ENCODE data around the gene ENTPD7.
"Not testable (repeated sequence)": the region's sequence is repeated elsewhere in the genome, so short reads cannot be mapped to it uniquely, and the experiment has no call there.

The ENTPD7 gene

DNA sequence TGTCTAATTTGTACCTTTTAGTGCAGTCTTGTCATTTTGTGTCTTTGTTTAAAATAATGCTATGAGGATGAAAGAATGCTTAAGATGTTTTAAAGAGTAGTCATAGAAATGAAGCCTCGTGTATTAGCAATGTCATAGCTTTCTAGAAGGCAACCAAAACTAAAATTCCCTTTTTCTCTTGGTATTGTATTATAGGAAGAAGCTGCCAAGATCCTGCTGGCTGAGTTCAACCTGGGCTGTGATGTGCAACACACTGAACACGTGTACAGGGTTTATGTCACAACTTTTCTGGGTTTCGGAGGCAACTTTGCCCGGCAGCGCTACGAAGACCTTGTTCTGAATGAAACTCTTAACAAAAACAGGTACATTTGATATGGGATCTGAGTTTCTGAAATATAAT, 36.5 kb downstream of the ENTPD7 start:
- no peak for DNase-seq

DNA sequence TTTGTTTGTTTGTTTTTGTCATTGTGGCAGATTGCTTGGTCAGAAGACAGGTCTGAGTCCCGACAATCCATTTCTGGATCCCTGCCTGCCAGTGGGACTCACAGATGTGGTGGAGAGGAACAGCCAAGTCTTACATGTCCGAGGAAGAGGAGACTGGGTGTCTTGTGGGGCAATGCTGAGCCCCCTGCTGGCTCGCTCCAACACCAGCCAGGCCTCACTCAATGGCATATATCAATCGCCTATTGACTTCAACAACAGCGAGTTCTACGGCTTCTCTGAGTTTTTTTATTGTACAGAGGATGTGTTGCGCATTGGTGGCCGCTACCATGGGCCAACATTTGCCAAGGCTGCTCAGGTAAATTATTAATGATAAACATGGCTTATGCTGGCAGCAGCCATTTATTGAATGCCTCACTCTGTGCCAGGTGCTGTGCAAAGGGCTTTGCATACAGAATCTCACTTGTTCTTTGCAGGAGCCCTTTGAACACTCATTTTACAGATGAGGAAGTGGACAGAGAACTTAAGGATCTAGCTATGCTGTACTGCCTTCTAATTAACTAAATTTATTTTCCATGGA, 39.3 kb downstream of the ENTPD7 start:
- DNase-seq = no peak

DNA sequence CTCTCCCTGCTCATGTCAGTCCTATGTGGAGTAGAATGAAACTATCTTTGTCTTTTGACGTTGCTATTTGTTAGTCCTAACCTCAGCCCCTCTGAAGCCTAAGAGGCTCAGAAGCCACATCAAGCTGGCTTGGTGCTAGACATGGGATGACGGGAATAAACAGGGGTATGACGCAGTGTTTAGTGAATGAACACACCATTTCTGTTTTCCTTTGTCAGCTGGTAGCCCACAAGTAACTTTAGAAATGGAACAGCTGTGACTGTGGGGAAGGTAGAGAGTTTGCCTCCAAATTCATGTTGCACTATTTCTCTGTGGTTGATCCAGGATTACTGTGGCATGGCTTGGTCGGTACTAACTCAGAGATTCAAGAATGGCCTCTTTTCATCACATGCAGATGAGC, 41.3 kb downstream of the ENTPD7 start:
- no peak for DNase-seq

DNA sequence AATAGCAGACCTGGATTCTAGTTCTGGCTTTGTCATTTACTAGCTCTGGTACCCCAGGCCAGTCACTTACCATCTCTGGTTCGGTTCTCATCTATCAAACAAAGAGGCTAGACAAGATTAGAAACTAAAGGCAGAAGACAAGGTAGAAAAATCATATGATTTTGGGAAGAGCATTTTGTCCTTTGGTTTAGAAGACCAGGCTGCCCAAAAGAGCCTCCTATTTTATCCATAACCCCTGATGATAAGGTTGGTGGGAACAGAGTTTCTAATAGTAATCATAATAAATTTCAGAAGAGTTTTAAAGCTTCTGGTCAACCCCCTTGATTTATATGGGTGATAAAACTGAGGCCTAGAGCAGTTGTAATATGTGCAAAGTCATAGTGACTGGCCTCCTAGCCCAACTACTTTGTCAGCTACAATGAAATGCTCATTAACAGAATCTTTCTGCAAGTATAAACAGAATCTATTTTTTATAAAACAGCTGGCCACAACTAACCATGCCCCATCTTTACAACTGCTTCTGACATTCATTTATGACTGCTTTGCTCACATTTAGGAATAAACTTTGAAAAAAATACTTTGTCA, 49.2 kb downstream of the ENTPD7 start:
- DNase-seq = no peak

DNA sequence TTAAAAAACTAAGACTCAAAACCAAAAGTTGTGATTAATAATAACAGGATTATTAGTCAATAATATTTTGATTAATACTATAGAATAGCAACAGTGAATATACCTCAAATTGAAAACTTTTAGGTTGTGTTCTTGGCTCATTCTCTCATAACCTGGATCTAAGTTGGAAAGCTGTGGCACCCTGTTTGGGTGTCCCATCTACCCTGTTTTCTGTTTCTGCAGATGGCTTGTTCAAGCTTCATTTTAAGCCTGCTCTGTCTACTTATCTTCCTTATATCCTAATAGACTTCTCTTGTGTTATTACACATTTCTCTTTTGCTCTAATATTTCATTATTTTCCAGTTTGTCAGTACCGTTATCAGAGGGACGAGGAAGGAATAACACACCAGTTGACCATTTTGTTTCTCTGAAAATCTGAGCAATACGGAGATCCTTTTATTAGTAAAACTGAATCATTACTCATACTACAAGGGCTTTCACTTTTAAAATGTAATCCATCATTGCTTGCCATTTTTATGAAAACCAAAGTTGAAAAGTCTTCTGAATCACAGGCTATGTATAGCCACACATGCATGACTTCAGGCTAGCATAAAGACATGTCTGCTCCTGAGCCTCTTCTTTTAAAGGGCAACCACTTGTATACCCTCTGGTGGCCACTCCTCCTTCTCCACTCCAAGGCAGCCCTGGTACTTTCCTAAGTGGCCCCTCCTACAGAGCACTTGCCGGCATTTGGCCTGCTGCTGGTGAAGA, 50.3 kb downstream of the ENTPD7 start:
- DNase-seq = no peak

DNA sequence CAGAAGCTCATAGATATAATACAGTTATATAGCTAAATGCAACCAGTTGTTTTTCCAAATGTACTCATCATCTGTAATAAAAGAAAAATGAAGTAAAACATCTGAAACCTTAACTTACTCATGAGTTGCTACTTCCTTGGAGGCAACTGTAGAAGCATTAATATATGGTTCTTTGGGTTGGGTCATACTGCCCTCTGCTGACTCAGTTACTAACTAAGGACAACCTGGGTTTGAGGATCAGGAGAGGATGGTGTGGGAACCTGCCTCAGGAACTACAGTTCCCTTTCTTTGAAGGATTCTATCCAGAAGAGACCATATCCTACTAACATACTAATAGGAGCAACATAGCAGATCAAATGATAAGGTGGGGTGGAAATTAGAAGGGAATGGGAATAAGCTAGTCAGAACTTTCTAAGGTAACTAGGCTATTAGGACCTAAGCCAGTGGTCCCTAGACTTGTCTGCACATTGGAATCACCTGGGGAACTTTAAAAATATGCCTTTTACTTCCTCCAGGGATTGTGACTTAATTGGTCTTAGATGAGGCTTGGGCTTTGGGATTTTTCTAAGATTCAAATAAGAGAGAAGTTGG, 51.9 kb downstream of the ENTPD7 start:
- peak; percentile 70 to 76 for DNase-seq

DNA sequence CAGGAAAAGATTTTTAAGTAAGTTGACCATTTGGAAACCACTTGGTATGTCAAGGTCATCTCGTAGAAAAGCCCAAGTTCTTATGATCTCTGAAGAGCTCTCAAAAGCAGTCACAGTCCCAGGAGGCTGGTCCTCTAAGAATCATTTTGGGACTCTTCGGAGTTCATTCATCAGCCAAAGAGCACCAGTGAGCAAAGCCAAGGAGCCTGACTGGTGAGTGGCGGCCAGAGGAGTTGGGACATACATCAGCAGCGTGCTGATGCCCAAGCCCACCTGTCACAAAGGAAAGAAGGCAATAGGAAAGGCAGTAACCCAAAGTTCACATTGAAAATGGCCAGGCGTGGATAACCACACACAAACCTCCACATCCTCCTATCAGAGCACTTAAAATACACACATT, 55.1 kb downstream of the ENTPD7 start:
- no peak for DNase-seq

DNA sequence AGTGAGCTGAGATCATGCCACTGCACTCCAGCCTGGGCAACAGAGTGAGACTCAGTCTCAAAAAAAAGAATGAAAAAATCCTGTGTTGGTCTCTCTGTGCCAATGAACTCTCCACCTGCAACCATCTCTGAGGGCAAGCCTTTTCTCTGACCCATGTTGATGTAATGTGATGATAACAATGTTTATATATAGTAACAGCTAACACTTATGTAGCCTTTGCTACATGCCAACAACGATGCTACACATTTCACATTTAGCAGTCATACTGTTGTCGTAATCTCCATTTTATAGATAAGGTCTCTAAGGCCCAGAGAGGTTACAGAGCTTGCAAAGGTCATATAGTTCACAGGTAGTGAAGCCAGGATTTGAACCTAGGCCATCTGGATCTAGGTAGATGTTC, 61.1 kb downstream of the ENTPD7 start:
- no peak for DNase-seq

DNA sequence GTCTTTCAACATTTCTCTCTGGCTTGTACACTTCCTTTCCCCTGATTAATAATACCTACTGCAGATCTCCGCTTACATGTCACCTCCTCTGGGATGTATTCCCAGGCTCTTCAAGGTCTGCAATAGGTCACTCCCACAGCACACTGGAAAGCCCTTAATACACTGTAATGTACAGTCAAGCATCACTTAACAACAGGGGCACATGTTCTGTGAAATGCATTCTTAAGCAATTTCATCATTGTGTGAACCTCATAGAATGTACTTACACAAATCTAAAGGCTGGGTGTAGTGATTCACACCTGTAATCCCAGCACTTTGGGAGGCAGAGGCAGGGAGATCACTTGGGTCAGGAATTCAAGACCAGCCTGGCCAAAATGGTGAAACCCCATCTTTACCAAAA, 70.7 kb downstream of the ENTPD7 start:
- no peak for DNase-seq

DNA sequence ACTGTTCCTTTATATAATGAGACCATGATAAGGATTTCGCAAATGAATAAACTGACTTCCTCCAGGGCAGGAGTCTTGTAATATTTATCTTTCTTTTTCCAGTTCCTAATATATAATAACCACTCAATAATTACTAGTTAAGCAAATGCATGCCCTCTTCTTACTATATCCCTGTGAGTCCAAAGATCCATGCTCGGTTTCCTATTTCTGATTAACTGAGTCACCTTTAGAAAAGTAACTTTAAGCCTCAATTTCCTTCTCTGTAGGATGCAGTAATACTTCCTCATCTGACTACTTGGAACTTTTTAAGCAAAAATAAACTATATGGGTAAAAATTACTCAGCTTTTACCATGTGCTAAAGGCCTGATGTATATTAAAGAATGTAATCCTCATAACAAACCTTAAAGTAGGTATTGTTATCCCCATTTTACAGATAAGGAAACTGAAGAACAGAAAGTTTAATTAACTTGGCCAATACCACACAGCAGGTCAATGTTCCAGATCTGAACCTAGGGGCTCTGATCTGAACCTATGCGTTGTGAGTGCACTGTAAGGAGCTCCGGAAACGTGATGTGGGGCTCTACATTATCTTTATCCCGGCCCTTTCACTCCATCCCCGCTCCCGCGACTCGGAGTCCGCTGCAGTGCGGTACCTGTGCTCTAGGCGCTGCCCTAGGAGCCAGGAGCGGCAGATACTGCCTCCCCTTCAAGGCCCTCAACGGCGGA, 72.2 kb downstream of the ENTPD7 start:
- DNase-seq = peak; percentile 22 to 52

DNA sequence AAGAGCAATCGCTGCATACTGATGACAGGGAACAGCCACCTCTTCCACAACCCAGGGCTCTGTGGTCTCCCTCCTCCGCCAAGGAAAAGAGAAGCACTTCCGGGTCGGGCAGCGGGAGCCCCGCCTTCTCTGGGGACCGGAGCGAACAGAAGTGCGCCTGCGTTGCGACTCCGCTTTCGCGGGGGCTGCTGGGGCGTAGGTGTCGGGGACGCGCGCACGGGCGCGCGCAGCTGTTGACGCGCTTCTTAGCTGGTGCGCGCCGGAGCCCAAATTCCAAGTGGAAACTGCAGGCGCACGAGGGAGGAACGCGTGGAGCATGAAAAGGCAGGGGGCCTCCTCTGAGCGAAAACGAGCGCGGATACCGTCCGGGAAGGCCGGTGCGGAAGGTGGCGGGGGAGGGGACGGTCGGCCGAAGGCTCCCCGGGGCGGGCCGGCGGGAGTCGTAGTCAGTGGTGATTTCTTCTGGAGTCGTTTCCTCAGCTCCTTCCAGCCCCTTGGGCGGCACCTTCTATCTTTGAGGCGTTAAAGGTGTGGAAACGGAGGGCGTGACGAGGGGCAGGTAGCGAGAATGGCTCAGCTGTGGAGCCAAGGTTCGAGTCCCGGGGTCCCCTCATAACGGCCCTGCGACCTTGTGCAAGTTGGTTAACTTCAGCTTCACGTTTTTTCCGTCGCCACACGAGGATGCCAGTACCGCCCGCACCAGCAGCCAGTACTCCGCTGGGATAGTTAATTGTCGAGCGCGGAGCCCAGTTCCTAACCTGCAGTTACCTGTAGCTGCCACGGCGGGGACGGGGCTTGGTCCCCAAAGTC, 72.9 kb downstream of the ENTPD7 start, which contains the start of the genes COX15 and CUTC:
COX15 (minus strand) TSS at position 95 of the 810 bp plus-strand sequence; CDS start at position 17, 78 bp downstream.
CUTC (plus strand) TSS at position 202 of the 810 bp plus-strand sequence; CDS start at position 317, 115 bp downstream.
- DNase-seq = peak; percentile 89 to 90

DNA sequence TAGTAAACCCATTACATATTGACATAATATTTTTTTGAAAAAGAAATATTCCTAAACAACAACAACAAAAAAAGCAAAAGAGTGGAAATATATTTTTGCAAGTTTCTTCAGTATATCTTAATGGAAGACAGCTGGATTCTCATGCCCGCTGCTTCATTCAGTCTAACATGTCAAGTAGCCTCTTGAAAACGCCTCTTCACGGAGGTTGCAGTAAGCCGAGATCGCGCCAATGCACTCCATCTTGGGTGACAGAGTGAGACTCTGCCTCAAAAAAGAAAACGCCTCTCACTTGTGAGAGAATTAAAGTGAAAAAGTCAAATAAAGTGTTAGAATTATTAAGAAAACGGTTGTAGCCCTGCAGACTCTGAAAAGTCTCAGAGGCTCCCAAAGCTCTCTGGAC, 74.1 kb downstream of the ENTPD7 start:
- DNase-seq = no peak

DNA sequence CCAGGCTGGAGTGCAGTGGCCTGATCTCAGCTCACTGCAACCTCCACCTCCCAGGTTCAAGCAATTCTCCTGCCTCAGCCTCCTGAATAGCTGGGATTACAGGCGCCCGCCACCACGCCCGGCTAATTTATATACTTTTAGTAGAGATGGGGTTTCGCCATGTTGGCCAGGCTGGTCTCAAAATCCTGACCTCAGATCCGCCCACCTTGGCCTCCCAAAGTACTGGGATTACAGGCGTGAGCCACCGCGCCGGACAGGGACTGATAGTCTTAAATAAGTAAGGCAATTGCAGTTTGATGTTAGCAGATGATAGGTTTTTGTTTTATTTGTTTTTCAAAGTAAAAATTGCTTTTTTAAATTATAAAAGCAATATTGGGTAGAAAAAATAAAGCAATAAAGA, 74.8 kb downstream of the ENTPD7 start:
- DNase-seq = not testable (repeated sequence)

DNA sequence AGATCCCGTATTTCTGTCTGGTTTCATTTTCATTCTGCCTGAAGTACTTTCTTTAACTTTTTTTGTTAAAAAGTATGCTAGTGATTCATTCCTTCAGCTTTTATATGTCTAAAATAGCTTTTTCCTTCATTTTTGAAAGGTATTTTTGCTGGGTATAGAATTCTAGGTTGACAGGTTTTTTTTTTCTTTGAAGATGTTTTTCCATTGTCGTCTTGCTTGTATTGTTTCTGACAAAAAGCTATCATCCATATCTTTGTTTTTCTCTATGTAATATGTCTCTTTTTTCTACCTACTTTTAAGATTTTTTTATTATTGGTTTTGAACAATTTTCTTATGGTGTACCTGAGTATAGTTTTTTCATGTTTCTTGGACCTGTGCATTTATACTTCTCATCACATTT, 81.0 kb downstream of the ENTPD7 start:
- no peak for DNase-seq

DNA sequence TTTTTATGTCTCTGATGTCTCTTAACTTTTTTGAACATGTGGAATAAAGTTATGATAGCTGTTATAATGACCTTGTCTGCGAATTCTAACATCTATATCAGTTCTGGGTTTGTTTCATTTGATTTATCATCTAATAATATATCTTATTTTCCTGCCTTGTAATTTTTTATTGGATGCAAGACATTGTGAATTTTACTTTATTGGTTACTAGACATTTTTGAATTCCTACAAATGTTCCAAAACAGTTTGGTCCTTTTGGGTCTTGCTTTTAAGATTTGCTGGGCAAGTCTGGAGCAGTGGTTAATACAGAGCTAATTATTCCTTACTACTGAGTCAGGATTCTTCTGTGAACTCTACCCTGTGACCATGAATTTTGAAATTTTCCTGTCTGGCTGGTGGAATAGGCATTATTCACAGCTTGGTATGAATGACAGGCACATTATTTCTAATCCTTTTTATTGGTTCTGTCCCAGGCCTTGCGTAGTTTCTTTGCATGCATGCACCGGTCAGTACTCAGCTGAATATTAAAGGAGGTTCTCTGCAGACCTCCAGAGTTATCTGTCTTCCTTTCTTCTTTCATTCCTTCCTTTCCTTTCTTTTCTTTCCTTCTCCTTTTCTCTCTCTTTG, 81.7 kb downstream of the ENTPD7 start:
- DNase-seq = no peak

DNA sequence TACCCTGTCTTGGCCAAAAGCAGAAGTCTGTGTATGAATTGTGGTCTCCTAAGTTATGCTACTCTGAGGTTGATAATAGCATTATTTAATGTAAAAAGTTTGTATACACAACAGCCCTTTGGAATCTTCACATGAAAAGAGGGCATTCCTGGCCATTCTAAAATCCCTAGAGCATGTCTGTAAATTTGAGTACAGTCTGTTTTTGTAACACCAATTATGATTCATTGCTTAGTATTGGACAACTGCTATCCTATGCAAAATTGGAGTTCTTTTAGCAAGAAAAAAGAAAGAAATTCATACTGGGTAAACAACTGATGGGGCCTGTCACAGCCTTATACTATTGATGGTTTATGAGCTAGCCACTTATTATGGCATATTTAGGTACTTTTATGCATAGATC, 82.9 kb downstream of the ENTPD7 start:
- no peak for DNase-seq

DNA sequence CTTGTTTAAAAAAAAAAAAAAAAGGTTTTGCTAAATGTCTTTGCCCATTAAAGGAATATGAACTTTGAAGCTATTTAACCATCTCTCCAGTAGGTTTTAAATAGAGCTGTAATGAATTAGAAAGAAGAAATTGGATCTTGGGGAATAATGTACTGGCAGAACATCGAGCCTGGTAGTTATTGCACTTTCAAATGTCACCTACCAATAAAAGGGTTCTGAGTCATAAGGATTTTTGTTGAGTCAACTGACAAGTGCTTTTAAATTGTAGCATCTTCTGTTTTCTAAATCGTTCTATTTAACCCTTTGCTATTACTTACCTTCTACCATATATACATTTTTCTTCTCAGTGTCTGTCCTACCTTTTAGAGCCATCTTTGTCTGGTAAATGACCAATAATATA, 83.4 kb downstream of the ENTPD7 start:
- no peak for DNase-seq

DNA sequence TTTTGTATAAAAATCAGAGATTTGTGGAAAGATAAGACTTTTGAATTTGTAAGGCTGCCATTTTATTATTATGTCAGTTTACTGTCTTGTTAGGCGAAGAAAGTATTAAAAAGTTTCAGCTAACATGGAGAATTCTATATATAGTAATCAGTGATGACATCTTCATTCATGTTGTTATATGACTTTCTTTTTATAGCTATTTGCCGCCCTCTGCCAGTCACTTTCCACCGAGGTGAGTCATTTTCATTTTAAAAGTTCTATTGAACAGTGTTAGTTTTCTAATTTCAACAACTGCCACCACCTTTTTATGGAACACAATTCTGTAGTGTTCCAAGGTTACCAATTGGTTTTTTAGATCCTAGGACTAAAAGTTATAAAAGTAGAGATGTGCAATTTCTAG, 84.5 kb downstream of the ENTPD7 start:
- no peak for DNase-seq

DNA sequence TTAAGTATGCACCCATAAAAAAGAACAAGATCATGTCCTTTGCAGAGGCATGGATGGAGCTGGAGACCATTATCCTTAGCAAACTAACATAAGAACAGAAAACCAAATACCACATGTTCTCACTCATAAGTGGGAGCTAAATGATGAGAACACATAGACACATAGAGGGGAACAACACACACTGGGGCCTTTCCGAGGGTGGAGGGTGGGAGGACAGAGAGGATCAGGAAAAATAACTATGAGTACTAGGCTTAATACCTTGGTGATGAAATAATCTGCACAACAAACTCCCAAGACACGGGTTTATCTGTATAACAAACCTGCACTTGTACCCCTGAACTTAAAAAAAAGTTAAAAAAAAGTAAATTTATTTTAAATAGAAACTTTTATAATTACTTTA, 86.9 kb downstream of the ENTPD7 start:
- not testable (repeated sequence) for DNase-seq

DNA sequence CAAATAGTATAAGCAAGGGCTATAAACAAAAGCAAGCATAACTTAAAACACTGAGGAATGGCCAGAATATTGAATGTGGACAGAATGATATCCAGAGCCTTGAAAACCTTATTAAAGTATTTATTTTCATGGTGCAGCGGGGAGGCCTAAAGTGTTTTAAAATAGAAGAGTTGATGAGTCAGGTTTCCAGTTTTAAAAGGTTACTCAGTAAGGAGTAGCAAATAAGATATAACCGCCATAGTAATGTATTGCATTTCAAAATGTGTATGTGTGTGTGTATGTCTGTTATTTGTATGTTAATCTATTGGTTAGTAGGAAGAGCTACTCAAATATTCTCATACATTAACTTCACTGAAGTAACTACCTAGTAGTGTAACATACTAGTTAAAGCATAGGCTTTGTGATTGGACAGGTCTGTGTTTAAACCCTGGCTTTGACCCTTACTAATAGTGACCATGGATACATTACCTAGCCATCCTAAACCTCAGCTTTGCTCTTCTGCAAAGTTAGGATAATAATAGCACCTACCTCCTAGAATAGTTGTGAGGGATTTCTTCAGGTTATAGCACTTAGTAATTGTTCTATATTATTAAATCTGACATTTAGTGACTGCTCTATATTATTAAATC, 89.6 kb downstream of the ENTPD7 start:
- no peak for DNase-seq

DNA sequence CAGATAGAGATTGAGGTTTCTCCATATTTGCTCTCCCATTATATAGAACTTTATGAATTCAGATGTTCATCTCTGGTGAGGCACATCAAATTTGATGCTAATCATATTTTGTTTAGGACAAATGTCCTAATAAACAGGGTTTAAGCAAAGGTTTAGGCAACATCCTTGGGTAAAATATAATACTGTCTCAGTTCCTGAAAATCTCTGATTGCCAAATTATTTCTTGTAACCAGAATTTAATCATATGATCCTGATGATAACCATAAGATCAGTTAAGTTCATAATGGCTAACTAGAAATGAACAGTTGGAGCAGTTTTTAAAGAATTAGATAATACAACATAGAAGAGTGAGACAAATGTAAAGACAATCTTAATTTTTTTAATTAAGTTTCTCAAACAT, 91.3 kb downstream of the ENTPD7 start:
- DNase-seq = no peak

All from AML-193 (cell line).